Measurements from ENCODE around the gene SAFB2.

The SAFB2 gene

GRCh38 chr19:5541456-5541855 lies 81.1 kb downstream of the SAFB2 start:
- DNase-seq (ENCODE audit: low read depth) = no peak

GRCh38 chr19:5540208-5540607 lies 82.4 kb downstream of the SAFB2 start:
- DNase-seq (ENCODE audit: low read depth) = no peak

- DNase-seq (ENCODE audit: low read depth) = no peak
These were observed 84.7 kb downstream of the SAFB2 start for GRCh38 chr19:5537870-5538269.

All from GM04503 (cell line).